ENCODE results near the gene CFP.

GRCh38 chrX:47605024-47605423, 24.7 kb downstream of the CFP start:
- no peak for TF ChIP-seq EZH2 (IDR thresholded peaks at IDR 0.05)
- no peak for TF ChIP-seq CTCF (IDR thresholded peaks at IDR 0.05)
- TF ChIP-seq EZH2phosphoT487 (IDR thresholded peaks at IDR 0.05) = no peak
